ENCODE data around the gene RALGDS. TPM values are rescaled to one million over a fixed set of nuclear protein-coding genes. Genes with fewer than 3 reads are reported as not detected.

Gene RALGDS
- total RNA-seq, 2 experiments from 2014 or later, result 23.8 to 28.2 TPM

DNA sequence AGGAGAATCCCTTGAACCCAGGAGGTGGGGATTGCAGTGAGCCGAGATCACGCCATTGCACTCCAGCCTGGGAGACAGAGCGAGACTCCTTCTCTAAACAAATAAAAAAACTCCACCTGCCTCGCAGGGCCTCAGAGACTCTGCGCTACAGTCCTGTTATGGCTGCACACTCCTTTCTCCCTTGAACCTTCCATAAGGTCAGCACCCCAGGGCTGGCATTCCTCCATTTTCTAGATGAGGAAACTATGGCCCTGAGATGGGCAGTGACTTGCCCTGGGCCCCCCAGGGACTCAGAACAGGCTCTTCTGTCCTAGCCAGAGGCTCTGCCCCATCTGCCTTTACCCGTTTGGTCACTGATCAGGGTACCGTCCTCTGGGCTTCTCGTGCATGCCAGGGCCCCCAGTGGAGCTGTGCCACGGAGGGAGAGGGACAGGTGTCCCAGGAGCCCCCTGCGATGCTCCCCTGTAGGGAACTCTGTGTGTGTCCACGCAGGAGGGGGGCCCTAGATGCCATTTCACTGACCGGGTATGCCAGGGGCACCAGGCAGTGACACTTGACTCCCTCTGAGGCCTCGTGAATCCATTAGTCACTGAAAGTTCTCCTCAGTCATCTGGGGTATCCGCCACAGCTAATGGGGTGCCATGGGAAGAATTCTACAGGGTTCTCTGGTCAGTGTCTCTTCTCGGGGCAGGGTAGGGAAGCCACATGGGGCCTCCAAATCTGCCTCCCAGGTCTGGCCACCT, 16.2 kb downstream of the RALGDS start:
- Histone ChIP-seq H2AFZ (ENCODE audit: low read length) (no peak overlapping the region), H3K9me2 (ENCODE audit: insufficient read depth, low read length) (no peaks in the 10 kb centered on the region), H3K4me3 (ENCODE audit: low read depth, low read length, poor library complexity, severe bottlenecking) (no peak overlapping the region), H3K36me3 (ENCODE audit: insufficient read depth, low read length) (peaks cover 47% of the 10 kb centered on the region), H3K79me2 (ENCODE audit: insufficient read depth, low read depth, low read length) (no peaks in the 10 kb centered on the region), H3K4me2 (ENCODE audit: low read length) (no peak overlapping the region), H3K27ac (ENCODE audit: low read depth, low read length, poor library complexity, severe bottlenecking) (no peak overlapping the region), H4K20me1 (ENCODE audit: insufficient read depth, low read length) (no peaks in the 10 kb centered on the region), H3K4me1 (ENCODE audit: insufficient read depth, low read length, poor library complexity, severe bottlenecking) (no peaks in the 10 kb centered on the region), H3K9me3 (ENCODE audit: low read length) (no peaks in the 10 kb centered on the region)
- intact Hi-C loops (cut with micrococcal nuclease; ENCODE audit: unreplicated experiment), result no loop called here
- ChIA-PET CTCF (ENCODE audit: unreplicated experiment) (no interaction called here), POLR2A (no interaction called here)
- TF ChIP-seq, protein P1, sequence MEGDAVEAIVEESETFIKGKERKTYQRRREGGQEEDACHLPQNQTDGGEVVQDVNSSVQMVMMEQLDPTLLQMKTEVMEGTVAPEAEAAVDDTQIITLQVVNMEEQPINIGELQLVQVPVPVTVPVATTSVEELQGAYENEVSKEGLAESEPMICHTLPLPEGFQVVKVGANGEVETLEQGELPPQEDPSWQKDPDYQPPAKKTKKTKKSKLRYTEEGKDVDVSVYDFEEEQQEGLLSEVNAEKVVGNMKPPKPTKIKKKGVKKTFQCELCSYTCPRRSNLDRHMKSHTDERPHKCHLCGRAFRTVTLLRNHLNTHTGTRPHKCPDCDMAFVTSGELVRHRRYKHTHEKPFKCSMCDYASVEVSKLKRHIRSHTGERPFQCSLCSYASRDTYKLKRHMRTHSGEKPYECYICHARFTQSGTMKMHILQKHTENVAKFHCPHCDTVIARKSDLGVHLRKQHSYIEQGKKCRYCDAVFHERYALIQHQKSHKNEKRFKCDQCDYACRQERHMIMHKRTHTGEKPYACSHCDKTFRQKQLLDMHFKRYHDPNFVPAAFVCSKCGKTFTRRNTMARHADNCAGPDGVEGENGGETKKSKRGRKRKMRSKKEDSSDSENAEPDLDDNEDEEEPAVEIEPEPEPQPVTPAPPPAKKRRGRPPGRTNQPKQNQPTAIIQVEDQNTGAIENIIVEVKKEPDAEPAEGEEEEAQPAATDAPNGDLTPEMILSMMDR (conservative IDR thresholded peaks at IDR 0.05; ENCODE audit: low read length), result no peak
- TF ChIP-seq EZH2phosphoT487 (IDR thresholded peaks at IDR 0.05; ENCODE audit: borderline replicate concordance, low read depth, low read length), result no peak
- no TSS peak for BruUV-seq (replicated peaks)
- DNase-seq (ENCODE audit: low spot score), result no peak

DNA sequence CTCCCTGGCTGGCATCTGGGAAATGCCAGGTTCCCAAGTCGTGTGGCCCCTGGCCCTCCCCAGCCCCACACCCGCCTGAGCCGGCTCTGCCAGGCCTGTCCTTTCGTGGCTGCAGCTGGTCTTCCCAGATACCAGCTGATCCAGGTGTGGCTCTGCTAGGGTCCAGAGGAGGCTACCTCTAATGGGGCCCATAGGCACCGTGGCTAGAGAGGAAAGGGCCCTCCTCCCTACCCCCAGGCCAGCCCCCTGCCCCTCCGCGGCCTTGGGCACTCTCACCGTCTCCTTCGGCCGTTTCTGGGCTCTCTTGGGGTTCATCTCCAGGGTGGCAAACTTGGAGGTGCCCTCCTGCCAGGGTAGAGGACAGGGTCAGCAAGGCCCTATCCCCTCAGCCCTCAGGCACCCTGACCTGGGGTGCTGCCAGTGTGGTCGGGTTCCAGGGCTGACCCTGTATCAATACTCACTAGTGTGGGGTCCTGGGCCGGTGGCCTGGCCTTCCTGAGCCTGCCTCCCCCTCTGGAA, 17.0 kb downstream of the RALGDS start:
- H3K36me3 ChIP-seq (ENCODE audit: insufficient read depth, low read length), result peaks cover 51% of the 10 kb centered on the region
- no peaks in the 10 kb centered on the region for H3K4me1 ChIP-seq (ENCODE audit: insufficient read depth, low read length, poor library complexity, severe bottlenecking)
- no TSS peak for BruUV-seq (replicated peaks)
- CTCF ChIA-PET (ENCODE audit: unreplicated experiment), result interaction anchor here (0.6 kb wide), 2 partner anchors 39 to 40 kb away, joined by 3 read pairs; no protein-coding TSS in a partner anchor
- H3K9me2 ChIP-seq (ENCODE audit: insufficient read depth, low read length), result no peaks in the 10 kb centered on the region
- no peak for DNase-seq (ENCODE audit: low spot score)
- no peaks in the 10 kb centered on the region for H4K20me1 ChIP-seq (ENCODE audit: insufficient read depth, low read length)
- no peak overlapping the region for H3K27ac ChIP-seq (ENCODE audit: low read depth, low read length, poor library complexity, severe bottlenecking)
- H3K79me2 ChIP-seq (ENCODE audit: insufficient read depth, low read depth, low read length), result no peaks in the 10 kb centered on the region
- TF ChIP-seq EZH2phosphoT487 (IDR thresholded peaks at IDR 0.05; ENCODE audit: borderline replicate concordance, low read depth, low read length), result no peak
- H3K9me3 ChIP-seq (ENCODE audit: low read length), result no peaks in the 10 kb centered on the region
- intact Hi-C loops (cut with micrococcal nuclease; ENCODE audit: unreplicated experiment), result loop anchor here (1.0 kb wide), 1 partner anchor 40 kb away; no protein-coding TSS in a partner anchor
- no peak overlapping the region for H3K4me2 ChIP-seq (ENCODE audit: low read length)
- POLR2A ChIA-PET, result no interaction called here
- no peak overlapping the region for H2AFZ ChIP-seq (ENCODE audit: low read length)
- no peak overlapping the region for H3K4me3 ChIP-seq (ENCODE audit: low read depth, low read length, poor library complexity, severe bottlenecking)

DNA sequence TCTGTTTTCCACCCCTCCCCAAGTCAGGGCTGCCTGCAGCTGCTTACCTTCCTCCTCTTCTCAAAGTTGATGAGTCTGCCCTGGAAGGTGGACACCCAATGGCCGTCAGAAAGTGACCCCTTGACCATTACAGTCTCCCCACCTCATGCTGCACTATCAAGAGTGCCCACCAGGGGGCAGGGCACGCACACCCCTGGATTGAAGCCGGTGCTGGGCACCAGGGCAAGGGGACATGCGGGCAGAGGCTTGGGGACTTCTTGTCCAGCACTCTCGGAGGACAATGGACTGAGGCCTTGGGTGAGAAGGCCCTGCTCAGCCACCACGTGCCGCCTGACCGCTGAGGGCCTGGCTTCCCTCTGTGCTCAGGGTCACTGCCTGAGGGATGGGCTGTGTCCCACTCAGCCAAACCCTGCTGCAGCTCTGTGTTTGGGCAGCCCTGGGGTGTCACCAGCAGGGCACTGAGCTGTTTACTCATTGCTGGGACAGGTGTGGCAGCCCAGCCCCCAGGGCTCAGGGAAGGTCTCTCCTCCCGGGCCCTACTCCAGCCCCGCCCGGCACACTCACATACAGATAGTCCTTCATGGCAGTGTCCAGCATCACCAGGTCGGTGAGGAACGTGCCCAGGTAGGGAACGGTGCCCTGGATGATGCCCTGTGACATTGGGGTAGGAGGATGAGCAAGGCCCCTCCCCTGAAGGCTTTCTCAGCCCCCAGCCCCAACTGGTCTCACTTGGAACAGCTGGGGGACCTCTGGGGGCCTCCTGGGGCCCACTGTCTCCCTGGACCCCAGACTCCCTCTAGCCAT, 17.7 kb downstream of the RALGDS start:
- Histone ChIP-seq H3K9me3 (ENCODE audit: low read length) (no peaks in the 10 kb centered on the region), H3K79me2 (ENCODE audit: insufficient read depth, low read depth, low read length) (no peaks in the 10 kb centered on the region), H3K4me2 (ENCODE audit: low read length) (no peak overlapping the region), H3K36me3 (ENCODE audit: insufficient read depth, low read length) (peaks cover 58% of the 10 kb centered on the region), H2AFZ (ENCODE audit: low read length) (no peak overlapping the region), H3K4me3 (ENCODE audit: low read depth, low read length, poor library complexity, severe bottlenecking) (no peak overlapping the region), H4K20me1 (ENCODE audit: insufficient read depth, low read length) (no peaks in the 10 kb centered on the region), H3K27ac (ENCODE audit: low read depth, low read length, poor library complexity, severe bottlenecking) (no peak overlapping the region), H3K9me2 (ENCODE audit: insufficient read depth, low read length) (no peaks in the 10 kb centered on the region), H3K4me1 (ENCODE audit: insufficient read depth, low read length, poor library complexity, severe bottlenecking) (no peaks in the 10 kb centered on the region)
- POLR2A ChIA-PET, result interaction anchor here (0.5 kb wide), 1 partner anchor 222 kb away, joined by 3 read pairs; no protein-coding TSS in a partner anchor
- peak; percentile 50 for DNase-seq (ENCODE audit: low spot score)
- TF ChIP-seq, protein P1 (conservative IDR thresholded peaks at IDR 0.05; ENCODE audit: low read length), result peak; percentile 93
- TF ChIP-seq EZH2phosphoT487 (IDR thresholded peaks at IDR 0.05; ENCODE audit: borderline replicate concordance, low read depth, low read length), result no peak
- no TSS peak for BruUV-seq (replicated peaks)
- intact Hi-C loops (cut with micrococcal nuclease; ENCODE audit: unreplicated experiment), result loop anchor here (1.0 kb wide), 1 partner anchor 41 kb away; no protein-coding TSS in a partner anchor
- CTCF ChIA-PET (ENCODE audit: unreplicated experiment), result interaction anchor here (0.6 to 1.7 kb wide), 4 partner anchors 40 to 84 kb away, joined by 3 to 4 read pairs (median 3); no protein-coding TSS in a partner anchor

Data from OCI-LY7 (cell line).